SK-N-MC (cell line): ENCODE results near the gene TTC7B.

Source experiments
- DNase-seq: peaks from one replicate; pipeline ENCODE4 v3.0.0-alpha.2; 2011; ENCODE audit warnings: low read depth, low spot score
- H3K27ac ChIP-seq: fragments of 200-600 bp; sonication (generic); 2 replicates; pipeline ENCODE4 v1.5.1; 2016; ENCODE audit warnings: mixed run types
- H3K36me3 ChIP-seq: fragments of 200-600 bp; sonication (generic); 2 replicates; pipeline ENCODE4 v1.6.1; 2017; ENCODE audit warnings: antibody characterized with exemption, low read length, mixed read lengths; ENCODE audit not compliant: insufficient read depth
- H3K4me3 ChIP-seq: fragments of 200-600 bp; sonication (generic); 2 replicates; pipeline ENCODE4 v1.5.1; 2016
- H3K9ac ChIP-seq: fragments of 200-600 bp; sonication (generic); 2 replicates; pipeline ENCODE4 v1.8.0; 2017; ENCODE audit warnings: mixed run types, mixed read lengths; ENCODE audit not compliant: insufficient read length
- H3K9me3 ChIP-seq: fragments of 200-600 bp; sonication (generic); 2 replicates; pipeline ENCODE4 v1.6.1; 2017; ENCODE audit warnings: low read depth, mild to moderate bottlenecking, antibody characterized with exemption, low read length, moderate library complexity, mixed read lengths
- EZH2 ChIP-seq: fragments of 200-600 bp; sonication (generic); IDR thresholded peaks from one replicate; pipeline ENCODE4 v1.6.1; 2017; ENCODE audit warnings: antibody characterized with exemption
- FOXP2 ChIP-seq: optimal IDR thresholded peaks from 2 replicates; pipeline ENCODE3; 2011; ENCODE audit warnings: mild to moderate bottlenecking, moderate library complexity; ENCODE audit not compliant: insufficient read depth; ENCODE audit errors: extremely low read length, control extremely low read depth
- POLR2AphosphoS5 ChIP-seq: IDR thresholded peaks from 2 replicates; pipeline ENCODE4 v1.6.1; 2012; ENCODE audit warnings: mild to moderate bottlenecking, low read depth, low read length, borderline replicate concordance

TTC7B gene

GRCh38 chr14:90487462-90487861 is 328.8 kb downstream of the TTC7B start:
- H3K9ac ChIP-seq = no peak overlapping the region
- no peak overlapping the region for H3K27ac ChIP-seq
- no peaks in the 10 kb centered on the region for H3K9me3 ChIP-seq
- TF ChIP-seq EZH2 = no peak
- no peak for TF ChIP-seq FOXP2
- TF ChIP-seq POLR2AphosphoS5 = no peak
- H3K4me3 ChIP-seq = no peak overlapping the region
- no peaks in the 10 kb centered on the region for H3K36me3 ChIP-seq
- DNase-seq = no peak

- Histone ChIP-seq H3K9me3 (no peaks in the 10 kb centered on the region), H3K9ac (no peak overlapping the region), H3K4me3 (no peak overlapping the region), H3K36me3 (no peaks in the 10 kb centered on the region), H3K27ac (no peak overlapping the region)
- no peak for DNase-seq
- TF ChIP-seq EZH2 (no peak), FOXP2 (no peak), POLR2AphosphoS5 (no peak)
Measured at GRCh38 chr14:90487031-90487430, 329.2 kb downstream of the TTC7B start.

DNA sequence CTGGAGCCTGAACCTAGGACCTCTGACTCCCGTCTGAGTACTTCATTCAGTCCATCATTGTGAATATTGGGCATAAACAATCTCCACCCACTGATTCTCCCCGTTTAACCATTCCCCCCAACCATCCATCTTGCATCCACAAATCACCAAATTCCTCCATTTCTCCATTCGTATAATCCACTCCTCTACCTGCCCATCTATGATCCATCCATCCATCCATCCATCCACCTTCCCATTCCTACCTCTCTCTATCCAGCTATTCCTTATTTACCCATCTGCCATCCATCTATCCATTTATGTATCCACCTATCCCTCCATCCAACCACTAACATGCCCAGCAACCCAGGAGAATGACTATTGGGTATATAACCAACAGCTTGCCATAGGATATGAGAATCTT is 331.9 kb downstream of the TTC7B start:
- DNase-seq = no peak
- no peak overlapping the region for H3K27ac ChIP-seq
- no peak overlapping the region for H3K4me3 ChIP-seq
- H3K9me3 ChIP-seq = no peaks in the 10 kb centered on the region
- no peaks in the 10 kb centered on the region for H3K36me3 ChIP-seq
- no peak for TF ChIP-seq FOXP2
- no peak overlapping the region for H3K9ac ChIP-seq

DNA sequence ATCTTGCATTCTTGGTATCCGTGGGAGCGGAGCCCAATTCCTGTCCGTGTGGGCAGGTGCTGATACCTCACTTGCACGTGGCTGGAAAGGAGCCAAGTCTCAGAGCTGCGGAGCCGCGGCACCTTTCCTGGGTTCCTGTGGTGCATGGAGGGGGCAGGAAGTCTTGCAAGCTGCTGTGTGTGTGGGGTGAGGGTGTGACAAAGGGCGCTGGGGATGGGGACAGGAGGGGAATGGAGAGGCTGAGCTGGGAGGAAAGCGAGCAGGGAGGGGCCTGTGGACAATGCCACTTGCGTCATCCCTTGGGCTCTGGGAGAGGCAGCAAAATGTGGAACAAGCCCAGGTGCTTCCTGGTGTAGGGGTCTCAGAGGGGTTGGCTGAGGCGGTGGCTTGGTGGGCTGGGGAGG is 332.7 kb downstream of the TTC7B start:
- Histone ChIP-seq H3K27ac (no peak overlapping the region), H3K9me3 (no peaks in the 10 kb centered on the region), H3K9ac (no peak overlapping the region), H3K36me3 (no peaks in the 10 kb centered on the region), H3K4me3 (no peak overlapping the region)
- DNase-seq = no peak
- no peak for TF ChIP-seq FOXP2
- no peak for TF ChIP-seq EZH2
- no peak for TF ChIP-seq POLR2AphosphoS5

- H3K9me3 ChIP-seq = no peaks in the 10 kb centered on the region
- no peak overlapping the region for H3K9ac ChIP-seq
- H3K27ac ChIP-seq = no peak overlapping the region
- TF ChIP-seq FOXP2 (no peak), EZH2 (no peak), POLR2AphosphoS5 (no peak)
- DNase-seq = no peak
- H3K36me3 ChIP-seq = no peaks in the 10 kb centered on the region
- no peak overlapping the region for H3K4me3 ChIP-seq
Measured at GRCh38 chr14:90483117-90483516, 333.1 kb downstream of the TTC7B start.

DNA sequence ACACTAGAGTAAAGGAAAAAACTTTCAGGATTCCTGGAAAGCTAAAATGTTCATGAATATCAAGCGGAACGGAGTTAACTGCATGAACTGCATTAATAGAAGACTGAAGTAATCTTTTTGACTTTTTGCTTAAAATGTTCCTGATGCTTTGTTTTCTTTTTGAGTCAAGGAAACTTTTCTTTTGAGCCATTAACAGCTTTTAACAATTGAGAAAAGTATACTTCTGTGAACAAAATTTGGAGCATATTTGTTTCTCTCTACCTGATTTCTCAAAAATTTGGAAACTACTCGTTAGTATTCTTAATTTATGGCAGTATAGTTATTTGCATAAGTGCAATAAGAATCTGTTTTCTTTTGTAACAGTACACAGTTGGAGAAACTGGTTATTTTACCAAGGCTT is 340.9 kb downstream of the TTC7B start:
- Histone ChIP-seq H3K4me3 (no peak overlapping the region), H3K9ac (no peak overlapping the region), H3K9me3 (no peaks in the 10 kb centered on the region), H3K27ac (no peak overlapping the region), H3K36me3 (no peaks in the 10 kb centered on the region)
- DNase-seq = no peak
- TF ChIP-seq EZH2 = no peak
- no peak for TF ChIP-seq FOXP2
- no peak for TF ChIP-seq POLR2AphosphoS5
